ENCODE results near the gene ZFP28.

Gene ZFP28

GRCh38 chr19:56596676-56597075, 57.9 kb downstream of the ZFP28 start:
- no peak for DNase-seq

- no peak for DNase-seq
Measured at GRCh38 chr19:56597696-56598095, 58.9 kb downstream of the ZFP28 start.

GRCh38 chr19:56601375-56601774, 62.6 kb downstream of the ZFP28 start:
- no peak for DNase-seq

- no peak for DNase-seq
Measured at GRCh38 chr19:56603829-56604228, 65.1 kb downstream of the ZFP28 start.
